Hepatocyte (in vitro differentiated cells): ENCODE measurements around the gene ZBTB7C.

ENCODE experiments used
- CTCF ChIP-seq: fragments of 200-600 bp; sonication (generic); IDR thresholded peaks from 2 replicates; pipeline ENCODE4 v1.5.1; 2016; ENCODE audit warnings: antibody characterized with exemption, mild to moderate bottlenecking; ENCODE audit not compliant: poor library complexity
- EZH2phosphoT487 ChIP-seq: fragments of 200-600 bp; sonication (generic); IDR thresholded peaks from one replicate; pipeline ENCODE4 v1.6.1; 2018; ENCODE audit warnings: antibody characterized with exemption, mild to moderate bottlenecking, low read depth, moderate library complexity; ENCODE audit not compliant: unreplicated experiment, severe bottlenecking

GRCh38 chr18:48203288-48203945 is 205.8 kb downstream of the ZBTB7C start:
- no peak for TF ChIP-seq CTCF
- no peak for TF ChIP-seq EZH2phosphoT487
